ENCODE data around the gene MCC. TPM values are rescaled to one million over a fixed set of nuclear protein-coding genes. Genes with fewer than 3 reads are reported as not detected.

MCC gene
- total RNA-seq, 1 experiment from 2014 or later = 0.41 TPM

- Histone ChIP-seq H3K4me1 (ENCODE audit: control insufficient read depth, insufficient read depth, low read length) (no peaks in the 10 kb centered on the region), H3K27ac (ENCODE audit: low read length) (no peak overlapping the region), H3K4me3 (ENCODE audit: low read depth in 2 of 2, low read length in 2 of 2) (no peak overlapping the region), H3K9me3 (ENCODE audit: control insufficient read depth, insufficient read depth, low read depth, low read length) (no peaks in the 10 kb centered on the region), H3K27me3 (ENCODE audit: control insufficient read depth, insufficient read depth, low read length) (peaks cover 5% of the 10 kb centered on the region; the same call in 1 of the 2 replicates), H3K36me3 (ENCODE audit: control insufficient read depth, insufficient read depth, low read length) (no peaks in the 10 kb centered on the region)
- DNase-seq (ENCODE audit: low read depth, low spot score) (no peak), ATAC-seq (no peak)
- intact Hi-C loops (cut with micrococcal nuclease; ENCODE audit: unreplicated experiment) (no loop called here), in situ Hi-C loops (cut with HindIII; ENCODE audit: low pct_unique_long_range_greater_than_20kb, low sequenced_read_pairs) (no loop called here)
- TF ChIP-seq REST (IDR thresholded peaks at IDR 0.05; ENCODE audit: insufficient read depth in 1 of 2, low read depth in 2 of 2, low read length in 1 of 2) (no peak), SIN3A (IDR thresholded peaks at IDR 0.05; ENCODE audit: borderline replicate concordance, insufficient read depth, low read depth, low read length) (no peak), CTCF (IDR thresholded peaks at IDR 0.05) (no peak), POLR2AphosphoS5 (IDR thresholded peaks at IDR 0.05; ENCODE audit: low read depth, low read length) (no peak), TCF7L2 (IDR thresholded peaks at IDR 0.05; ENCODE audit: low read depth, low read length) (no peak)
- BruUV-seq (replicated peaks) = no TSS peak
- ChIA-PET POLR2A (no interaction called here), CTCF (no interaction called here)
These were observed 336.4 kb downstream of the MCC start for GRCh38 chr5:113151641-113152379.

- TF ChIP-seq TCF7L2 (IDR thresholded peaks at IDR 0.05; ENCODE audit: low read depth, low read length) (no peak), CTCF (IDR thresholded peaks at IDR 0.05) (no peak), POLR2AphosphoS5 (IDR thresholded peaks at IDR 0.05; ENCODE audit: low read depth, low read length) (no peak), REST (IDR thresholded peaks at IDR 0.05; ENCODE audit: insufficient read depth in 1 of 2, low read depth in 2 of 2, low read length in 1 of 2) (no peak), SIN3A (IDR thresholded peaks at IDR 0.05; ENCODE audit: borderline replicate concordance, insufficient read depth, low read depth, low read length) (no peak)
- Histone ChIP-seq H3K9me3 (ENCODE audit: control insufficient read depth, insufficient read depth, low read depth, low read length) (no peaks in the 10 kb centered on the region), H3K4me3 (ENCODE audit: low read depth in 2 of 2, low read length in 2 of 2) (no peak overlapping the region), H3K27ac (ENCODE audit: low read length) (no peak overlapping the region), H3K36me3 (ENCODE audit: control insufficient read depth, insufficient read depth, low read length) (no peaks in the 10 kb centered on the region), H3K27me3 (ENCODE audit: control insufficient read depth, insufficient read depth, low read length) (peaks cover 5% of the 10 kb centered on the region; the same call in 1 of the 2 replicates), H3K4me1 (ENCODE audit: control insufficient read depth, insufficient read depth, low read length) (no peaks in the 10 kb centered on the region)
- in situ Hi-C loops (cut with HindIII; ENCODE audit: low pct_unique_long_range_greater_than_20kb, low sequenced_read_pairs) = no loop called here
- ATAC-seq = no peak
- no TSS peak for BruUV-seq (replicated peaks)
- intact Hi-C loops (cut with micrococcal nuclease; ENCODE audit: unreplicated experiment) = no loop called here
- ChIA-PET CTCF (no interaction called here), POLR2A (no interaction called here)
- no peak for DNase-seq (ENCODE audit: low read depth, low spot score)
These were observed 337.4 kb downstream of the MCC start for GRCh38 chr5:113150821-113151220.

All from Panc1 (cell line).